Trophoblast cell (in vitro differentiated cells and primary cell): Measurements from ENCODE around the gene DUSP28.

ENCODE experiments used
- DNase-seq, 2 donors: peaks; one replicate each; pipeline ENCODE4 v3.0.0-alpha.2; 2016
- H2AFZ ChIP-seq: 2 replicates; pipeline ENCODE4 v1.6.1; 2013; ENCODE audit warnings: low read length, moderate library complexity, mild to moderate bottlenecking; ENCODE audit not compliant: insufficient read depth, poor library complexity
- H2AK5ac ChIP-seq: 2 replicates; pipeline ENCODE4 v1.6.1; 2013; ENCODE audit warnings: mild to moderate bottlenecking, low read length
- H2BK120ac ChIP-seq: 2 replicates; pipeline ENCODE4 v1.6.1; 2013; ENCODE audit warnings: low read length, mild to moderate bottlenecking, moderate library complexity; ENCODE audit not compliant: insufficient read depth, poor library complexity
- H2BK12ac ChIP-seq: 2 replicates; pipeline ENCODE4 v1.6.1; 2013; ENCODE audit warnings: mild to moderate bottlenecking, low read length, moderate library complexity
- H2BK5ac ChIP-seq: 2 replicates; pipeline ENCODE4 v1.6.1; 2013; ENCODE audit warnings: low read length, low read depth, moderate library complexity, mild to moderate bottlenecking; ENCODE audit not compliant: poor library complexity
- H3K14ac ChIP-seq: 2 replicates; pipeline ENCODE4 v1.6.1; 2013; ENCODE audit warnings: mild to moderate bottlenecking, low read length
- H3K18ac ChIP-seq: 2 replicates; pipeline ENCODE4 v1.6.1; 2013; ENCODE audit warnings: mild to moderate bottlenecking, low read length
- H3K23ac ChIP-seq: 2 replicates; pipeline ENCODE4 v1.6.1; 2013; ENCODE audit warnings: low read length
- H3K27ac ChIP-seq: 2 replicates; pipeline ENCODE4 v1.5.1; 2013; ENCODE audit warnings: low read depth, mild to moderate bottlenecking, inconsistent platforms, low read length, moderate library complexity
- H3K27me3 ChIP-seq: 2 replicates; pipeline ENCODE4 v1.6.1; 2013; ENCODE audit warnings: inconsistent platforms, mild to moderate bottlenecking, low read length, moderate library complexity; ENCODE audit not compliant: insufficient read depth
- H3K36me3 ChIP-seq, 2 experiments: 1 replicate in 1 of 2; 2 replicates in 1 of 2; pipeline ENCODE4 v1.6.1; 2013; ENCODE audit warnings: low read length in 2 of 2, mild to moderate bottlenecking in 2 of 2, moderate library complexity in 1 of 2; ENCODE audit not compliant: insufficient read depth in 2 of 2, control insufficient read depth in 1 of 2
- H3K4ac ChIP-seq: 2 replicates; pipeline ENCODE4 v1.6.1; 2013; ENCODE audit warnings: low read depth, mild to moderate bottlenecking, low read length, moderate library complexity
- H3K4me1 ChIP-seq, 2 experiments: 1 replicate in 1 of 2; 2 replicates in 1 of 2; pipeline ENCODE4 v1.6.1; 2013; ENCODE audit warnings: low read length in 2 of 2, mild to moderate bottlenecking in 2 of 2, moderate library complexity in 1 of 2; ENCODE audit not compliant: insufficient read depth in 2 of 2, control insufficient read depth in 1 of 2
- H3K4me2 ChIP-seq: 2 replicates; pipeline ENCODE4 v1.6.1; 2013; ENCODE audit warnings: inconsistent platforms, mild to moderate bottlenecking, low read length, moderate library complexity
- H3K4me3 ChIP-seq: 2 replicates; pipeline ENCODE4 v1.5.1; 2013; ENCODE audit warnings: mild to moderate bottlenecking, low read depth, low read length, inconsistent platforms
- H3K79me1 ChIP-seq: one replicate; pipeline ENCODE4 v1.6.1; 2013; ENCODE audit warnings: low read length
- H3K79me2 ChIP-seq: 2 replicates; pipeline ENCODE4 v1.6.1; 2013; ENCODE audit warnings: low read length, mild to moderate bottlenecking; ENCODE audit not compliant: control insufficient read depth, insufficient read depth, poor library complexity
- H3K9ac ChIP-seq: 2 replicates; pipeline ENCODE4 v1.6.1; 2013; ENCODE audit warnings: mild to moderate bottlenecking, low read length
- H3K9me3 ChIP-seq: 2 replicates; pipeline ENCODE4 v1.6.1; 2013; ENCODE audit warnings: low read depth, mild to moderate bottlenecking, control low read depth, inconsistent platforms, low read length; ENCODE audit not compliant: insufficient read depth
- H4K12ac ChIP-seq: 2 replicates; pipeline ENCODE4 v1.6.1; 2013; ENCODE audit warnings: low read depth, mild to moderate bottlenecking, low read length, moderate library complexity
- H4K8ac ChIP-seq: 2 replicates; pipeline ENCODE4 v1.6.1; 2013; ENCODE audit warnings: low read depth, mild to moderate bottlenecking, low read length, moderate library complexity
- H4K91ac ChIP-seq: one replicate; pipeline ENCODE4 v1.6.1; 2013; ENCODE audit warnings: low read depth, mild to moderate bottlenecking, low read length, moderate library complexity
- WGBS: extraction: QIAGEN DNeasy Blood & Tissue Kit; methylation state at CpG from one replicate; pipeline ENCODE4 v1.1.7; 2013; ENCODE audit warnings: missing lambda C conversion rate; ENCODE audit not compliant: insufficient read length, insufficient coverage; ENCODE audit errors: extremely low coverage; 5-methylcytosine and 5-hydroxymethylcytosine counted together

Gene DUSP28

DNA sequence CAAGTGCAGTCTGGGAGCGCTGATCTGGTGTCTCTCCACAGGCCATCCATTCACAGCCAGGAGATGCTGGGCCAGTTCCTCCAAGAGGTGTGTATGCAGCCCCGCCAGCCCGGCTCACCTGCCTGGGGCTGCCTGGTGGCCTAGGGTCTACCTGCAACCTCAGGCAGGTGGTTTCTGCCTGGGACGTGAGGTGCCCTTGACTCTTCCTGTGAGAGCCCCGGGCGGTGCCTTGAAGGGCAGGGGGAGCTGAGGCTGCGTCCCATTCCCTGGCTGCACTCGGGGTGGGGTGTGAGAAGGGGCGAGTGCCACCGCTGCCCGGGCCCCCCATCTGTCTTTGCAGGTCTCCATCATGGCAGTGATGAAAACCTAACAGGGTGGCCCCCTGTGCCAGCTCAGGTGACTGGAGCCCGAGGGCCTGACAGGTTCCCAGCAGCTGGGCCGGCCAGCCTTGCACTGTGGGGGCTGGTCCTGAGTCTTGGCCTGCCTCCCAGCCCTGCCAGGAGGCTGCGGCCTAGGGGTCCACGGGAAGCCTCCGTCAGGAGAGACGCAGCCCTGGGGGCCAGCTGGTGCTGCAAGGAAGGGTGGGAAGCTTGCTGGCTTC, 38.3 kb downstream of the DUSP28 start:
- Histone ChIP-seq H3K27me3 (no peaks in the 10 kb centered on the region), H3K4me2 (no peak overlapping the region), H3K4me3 (no peak overlapping the region), H4K91ac (no peak overlapping the region), H3K4ac (no peak overlapping the region), H3K9me3 (no peaks in the 10 kb centered on the region), H3K27ac (no peak overlapping the region), H3K9ac (no peak overlapping the region), H2AFZ (no peak overlapping the region), H3K18ac (no peak overlapping the region), H3K23ac (no peak overlapping the region), H3K4me1 (no peaks in the 10 kb centered on the region), H2AK5ac (no peak overlapping the region), H3K79me1 (no peaks in the 10 kb centered on the region), H2BK120ac (no peak overlapping the region), H3K36me3 (peaks cover 29 to 37% of the 10 kb centered on the region in 2 experiments), H4K12ac (no peak overlapping the region), H2BK5ac (no peak overlapping the region), H4K8ac (no peak overlapping the region), H2BK12ac (no peak overlapping the region), H3K79me2 (no peaks in the 10 kb centered on the region), H3K14ac (no peak overlapping the region)
- no peak for DNase-seq
- WGBS: no CpG with 5 or more reads among the region's 17 CpGs

DNA sequence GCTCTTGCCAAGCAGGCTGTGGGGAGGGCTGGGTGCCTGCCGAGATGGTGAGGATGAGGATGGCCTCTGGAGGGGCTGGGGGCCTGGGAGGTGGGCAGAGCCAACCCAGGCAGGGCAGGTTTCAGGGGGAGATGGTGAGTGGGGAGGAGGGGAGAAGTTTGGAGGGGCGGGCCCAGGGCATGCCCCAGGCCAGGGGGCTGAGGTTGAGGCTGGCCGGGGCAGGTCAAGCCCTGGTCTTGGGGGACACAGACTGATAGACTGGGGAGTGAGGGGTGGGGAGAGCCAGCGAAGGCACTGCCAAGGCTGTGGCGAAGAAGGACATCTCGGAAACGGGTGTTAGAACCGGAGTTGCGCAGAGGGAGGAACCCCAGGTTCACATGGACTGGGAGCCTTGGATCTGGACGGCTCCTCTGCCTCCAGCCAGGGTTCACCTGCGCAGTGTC, 39.0 kb downstream of the DUSP28 start:
- no peak overlapping the region for H4K8ac ChIP-seq
- no peak overlapping the region for H3K14ac ChIP-seq
- no peak overlapping the region for H3K23ac ChIP-seq
- H3K27me3 ChIP-seq: no peaks in the 10 kb centered on the region
- H3K79me1 ChIP-seq: no peaks in the 10 kb centered on the region
- H2BK120ac ChIP-seq: no peak overlapping the region
- no peak overlapping the region for H2AFZ ChIP-seq
- no peaks in the 10 kb centered on the region for H3K4me1 ChIP-seq
- no peak overlapping the region for H3K9ac ChIP-seq
- no peak overlapping the region for H2BK12ac ChIP-seq
- no peak overlapping the region for H4K91ac ChIP-seq
- no peaks in the 10 kb centered on the region for H3K79me2 ChIP-seq
- H3K36me3 ChIP-seq: peaks cover 25 to 35% of the 10 kb centered on the region in 2 experiments
- no peak overlapping the region for H3K4me2 ChIP-seq
- H3K4ac ChIP-seq: no peak overlapping the region
- H2BK5ac ChIP-seq: no peak overlapping the region
- H3K18ac ChIP-seq: no peak overlapping the region
- no peak overlapping the region for H2AK5ac ChIP-seq
- H3K9me3 ChIP-seq: no peaks in the 10 kb centered on the region
- no peak overlapping the region for H3K4me3 ChIP-seq
- DNase-seq: no peak
- WGBS: no CpG with 5 or more reads among the region's 11 CpGs
- H4K12ac ChIP-seq: no peak overlapping the region
- no peak overlapping the region for H3K27ac ChIP-seq

DNA sequence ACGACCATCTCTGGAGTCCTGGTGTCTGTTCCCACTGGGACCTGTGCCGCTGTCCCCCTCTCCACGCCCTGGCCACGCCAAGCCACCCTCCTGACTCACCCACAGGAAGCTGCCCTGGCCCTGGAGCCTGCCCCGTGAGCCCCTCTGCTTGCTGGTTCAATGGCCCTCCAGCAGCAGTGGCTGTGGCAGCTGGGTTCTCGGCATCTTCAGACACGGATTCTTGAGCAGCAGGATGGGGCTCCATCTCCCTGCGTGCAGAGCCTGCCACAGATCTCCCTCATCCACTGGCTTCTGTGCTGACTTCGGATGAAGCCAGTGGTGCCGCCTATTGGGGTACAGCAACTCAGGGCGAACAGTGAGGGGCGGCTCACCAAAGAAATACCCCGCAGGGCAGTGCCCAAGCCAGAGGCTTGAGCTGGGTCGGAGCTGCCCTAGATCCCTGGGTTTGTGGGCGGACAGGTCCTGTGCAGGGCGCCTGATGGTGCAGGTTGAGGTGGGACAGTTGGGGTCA, 40.3 kb downstream of the DUSP28 start:
- H2BK5ac ChIP-seq: no peak overlapping the region
- no peak overlapping the region for H3K14ac ChIP-seq
- no peak overlapping the region for H2AFZ ChIP-seq
- no peak overlapping the region for H2AK5ac ChIP-seq
- H3K79me2 ChIP-seq: no peaks in the 10 kb centered on the region
- no peak overlapping the region for H2BK120ac ChIP-seq
- no peak overlapping the region for H3K4ac ChIP-seq
- H2BK12ac ChIP-seq: no peak overlapping the region
- no peaks in the 10 kb centered on the region for H3K4me1 ChIP-seq
- H3K18ac ChIP-seq: no peak overlapping the region
- H4K8ac ChIP-seq: no peak overlapping the region
- DNase-seq: no peak
- WGBS: no CpG with 5 or more reads among the region's 16 CpGs
- H3K79me1 ChIP-seq: no peaks in the 10 kb centered on the region
- H4K91ac ChIP-seq: no peak overlapping the region
- no peak overlapping the region for H3K4me2 ChIP-seq
- no peak overlapping the region for H4K12ac ChIP-seq
- peaks cover 24 to 29% of the 10 kb centered on the region in 2 experiments for H3K36me3 ChIP-seq
- H3K23ac ChIP-seq: no peak overlapping the region
- H3K4me3 ChIP-seq: no peak overlapping the region
- H3K27ac ChIP-seq: no peak overlapping the region
- no peaks in the 10 kb centered on the region for H3K27me3 ChIP-seq
- no peak overlapping the region for H3K9ac ChIP-seq
- H3K9me3 ChIP-seq: no peaks in the 10 kb centered on the region

DNA sequence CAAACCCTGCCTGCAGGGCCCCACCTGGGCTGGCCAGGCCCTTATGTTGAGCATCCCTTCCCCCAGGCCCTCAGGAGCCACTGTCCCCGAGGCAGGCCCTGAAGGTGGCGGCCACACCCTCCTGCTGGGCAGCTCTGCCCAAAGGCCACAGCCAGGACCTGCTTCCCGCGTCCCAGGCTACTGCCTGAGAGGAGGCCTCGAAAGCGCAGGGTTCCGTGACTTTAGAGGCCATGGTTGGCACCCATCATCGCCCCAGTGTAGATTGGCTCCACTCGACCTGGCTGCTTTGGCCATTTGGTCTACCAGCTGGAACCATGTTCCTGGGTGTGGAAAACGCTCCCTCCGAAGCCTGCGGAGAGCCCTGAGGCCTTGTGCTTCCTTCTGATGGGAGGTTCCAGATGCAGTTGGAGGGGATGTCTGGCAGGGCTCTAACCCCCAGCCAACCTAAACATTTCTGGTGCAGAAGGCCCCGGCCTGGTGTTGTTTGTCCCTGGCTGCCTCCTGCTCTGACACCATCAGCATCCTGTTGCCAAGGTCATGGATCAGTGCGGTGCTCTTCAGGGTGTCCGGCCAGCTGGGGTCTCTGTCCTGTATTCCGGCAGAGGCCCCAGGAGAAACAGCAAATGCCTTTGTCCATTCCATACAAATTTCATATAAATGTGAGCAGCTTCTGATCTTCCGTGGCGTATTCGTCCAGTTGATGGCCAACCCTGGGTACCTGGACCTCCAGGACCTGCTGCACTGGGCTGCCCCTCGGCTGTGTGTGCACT, 41.1 kb downstream of the DUSP28 start:
- no peak overlapping the region for H4K12ac ChIP-seq
- no peak overlapping the region for H3K23ac ChIP-seq
- H2BK120ac ChIP-seq: no peak overlapping the region
- H2BK5ac ChIP-seq: no peak overlapping the region
- H3K9me3 ChIP-seq: peaks cover 1% of the 10 kb centered on the region
- no peak overlapping the region for H2BK12ac ChIP-seq
- peaks cover 19 to 24% of the 10 kb centered on the region in 2 experiments for H3K36me3 ChIP-seq
- H3K27me3 ChIP-seq: no peaks in the 10 kb centered on the region
- H2AFZ ChIP-seq: no peak overlapping the region
- no peak for DNase-seq
- no peak overlapping the region for H3K4ac ChIP-seq
- H3K18ac ChIP-seq: no peak overlapping the region
- H4K8ac ChIP-seq: no peak overlapping the region
- no peak overlapping the region for H2AK5ac ChIP-seq
- H3K27ac ChIP-seq: no peak overlapping the region
- no peak overlapping the region for H3K14ac ChIP-seq
- H3K4me1 ChIP-seq: no peaks in the 10 kb centered on the region
- H4K91ac ChIP-seq: no peak overlapping the region
- WGBS: no CpG with 5 or more reads among the region's 20 CpGs
- H3K9ac ChIP-seq: no peak overlapping the region
- no peaks in the 10 kb centered on the region for H3K79me2 ChIP-seq
- no peak overlapping the region for H3K4me2 ChIP-seq
- no peak overlapping the region for H3K4me3 ChIP-seq
- H3K79me1 ChIP-seq: no peaks in the 10 kb centered on the region
